NB4 (cell line): Measurements from ENCODE around the gene RBM4.

ENCODE experiments used
- CTCF ChIP-seq: IDR thresholded peaks from one replicate; pipeline ENCODE4 v1.5.1; 2012; ENCODE audit warnings: low read depth, low read length
- MAX ChIP-seq: IDR thresholded peaks from 2 replicates; pipeline ENCODE4 v1.6.1; 2011; ENCODE audit warnings: low read depth, low read length
- POLR2A ChIP-seq: IDR thresholded peaks from 2 replicates; pipeline ENCODE4 v1.6.1; 2011; ENCODE audit warnings: mild to moderate bottlenecking; ENCODE audit not compliant: insufficient read length; ENCODE audit errors: extremely low read depth

GRCh38 chr11:66641834-66642233 is 3.3 kb downstream of the RBM4 start:
- no peak for TF ChIP-seq CTCF
- TF ChIP-seq POLR2A, result no peak
- TF ChIP-seq MAX, result no peak
